LNCaP clone FGC (cell line): ENCODE results near the gene SLC20A1.

Experiments
- DNase-seq: peaks from one replicate; pipeline ENCODE4 v3.0.0-alpha.2; 2011; ENCODE audit warnings: low read depth
- H3K4me3 ChIP-seq: 2 replicates; pipeline ENCODE4 v1.5.1; 2011; ENCODE audit warnings: mild to moderate bottlenecking, low read depth, low read length, control low read depth
- TF ChIP-seq, protein P1 (sequence below): IDR thresholded peaks from 2 replicates; pipeline ENCODE4 v1.5.1; 2012; ENCODE audit warnings: mild to moderate bottlenecking; ENCODE audit not compliant: control insufficient read depth, insufficient read depth; ENCODE audit errors: extremely low read depth

SLC20A1 gene

DNA sequence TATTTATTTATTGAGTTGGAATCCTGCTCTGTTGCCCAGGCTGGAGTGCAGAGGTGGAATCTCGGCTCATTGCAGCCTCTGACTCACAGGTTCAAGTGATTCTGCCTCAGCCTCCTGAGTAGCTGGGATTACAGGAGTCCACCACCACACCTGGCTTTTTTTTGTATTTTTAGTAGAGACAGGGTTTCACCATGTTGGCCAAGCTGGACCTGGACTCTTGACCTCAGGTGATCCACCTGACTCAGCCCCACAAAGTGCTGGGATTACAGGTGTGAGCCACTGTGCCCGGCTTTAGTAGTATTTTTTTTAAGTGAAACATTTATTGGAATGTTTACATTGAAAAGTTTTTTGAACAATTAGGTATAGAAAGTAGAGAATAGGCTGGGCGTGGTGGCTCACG, 23.9 kb downstream of the SLC20A1 start:
- no peak for DNase-seq
- no peak overlapping the region for H3K4me3 ChIP-seq
- TF ChIP-seq, protein P1, sequence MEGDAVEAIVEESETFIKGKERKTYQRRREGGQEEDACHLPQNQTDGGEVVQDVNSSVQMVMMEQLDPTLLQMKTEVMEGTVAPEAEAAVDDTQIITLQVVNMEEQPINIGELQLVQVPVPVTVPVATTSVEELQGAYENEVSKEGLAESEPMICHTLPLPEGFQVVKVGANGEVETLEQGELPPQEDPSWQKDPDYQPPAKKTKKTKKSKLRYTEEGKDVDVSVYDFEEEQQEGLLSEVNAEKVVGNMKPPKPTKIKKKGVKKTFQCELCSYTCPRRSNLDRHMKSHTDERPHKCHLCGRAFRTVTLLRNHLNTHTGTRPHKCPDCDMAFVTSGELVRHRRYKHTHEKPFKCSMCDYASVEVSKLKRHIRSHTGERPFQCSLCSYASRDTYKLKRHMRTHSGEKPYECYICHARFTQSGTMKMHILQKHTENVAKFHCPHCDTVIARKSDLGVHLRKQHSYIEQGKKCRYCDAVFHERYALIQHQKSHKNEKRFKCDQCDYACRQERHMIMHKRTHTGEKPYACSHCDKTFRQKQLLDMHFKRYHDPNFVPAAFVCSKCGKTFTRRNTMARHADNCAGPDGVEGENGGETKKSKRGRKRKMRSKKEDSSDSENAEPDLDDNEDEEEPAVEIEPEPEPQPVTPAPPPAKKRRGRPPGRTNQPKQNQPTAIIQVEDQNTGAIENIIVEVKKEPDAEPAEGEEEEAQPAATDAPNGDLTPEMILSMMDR, result no peak

DNA sequence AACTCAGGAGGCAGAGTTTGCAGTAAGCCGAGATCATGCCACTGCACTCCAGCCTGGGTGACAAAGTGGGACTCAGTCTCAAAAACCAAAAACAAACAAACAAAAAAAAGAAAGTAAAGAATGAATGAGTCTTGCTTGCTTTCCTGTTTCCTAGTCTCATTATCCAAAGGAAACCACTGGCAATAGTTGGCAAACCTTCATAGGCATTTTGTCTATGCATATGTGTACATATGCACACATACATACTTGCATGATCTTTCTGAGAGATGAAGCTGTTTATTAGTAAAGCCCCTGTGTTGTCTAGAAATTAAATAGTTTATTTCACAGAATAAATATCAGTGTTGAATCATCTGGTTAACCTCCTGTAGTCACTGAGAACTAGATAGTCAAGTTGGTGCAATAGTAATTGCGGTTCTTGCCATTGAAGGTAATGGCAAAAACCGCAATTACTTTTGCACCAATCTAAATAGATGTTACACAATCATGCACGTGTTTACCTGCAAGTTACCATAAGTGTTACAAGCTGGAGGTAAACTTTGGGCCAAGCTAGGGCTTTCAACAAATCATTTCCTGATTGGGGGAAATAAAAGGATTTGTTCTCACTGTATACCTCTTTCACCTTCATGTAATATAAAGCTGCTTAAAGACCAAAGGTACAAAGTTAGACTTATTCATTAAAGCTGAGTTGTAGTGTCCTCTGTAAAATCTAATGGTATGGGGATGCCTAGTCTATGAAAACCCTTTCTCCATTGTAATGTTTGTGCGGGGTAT, 24.7 kb downstream of the SLC20A1 start:
- TF ChIP-seq, protein P1, result no peak
- H3K4me3 ChIP-seq, result no peak overlapping the region
- DNase-seq, result no peak

DNA sequence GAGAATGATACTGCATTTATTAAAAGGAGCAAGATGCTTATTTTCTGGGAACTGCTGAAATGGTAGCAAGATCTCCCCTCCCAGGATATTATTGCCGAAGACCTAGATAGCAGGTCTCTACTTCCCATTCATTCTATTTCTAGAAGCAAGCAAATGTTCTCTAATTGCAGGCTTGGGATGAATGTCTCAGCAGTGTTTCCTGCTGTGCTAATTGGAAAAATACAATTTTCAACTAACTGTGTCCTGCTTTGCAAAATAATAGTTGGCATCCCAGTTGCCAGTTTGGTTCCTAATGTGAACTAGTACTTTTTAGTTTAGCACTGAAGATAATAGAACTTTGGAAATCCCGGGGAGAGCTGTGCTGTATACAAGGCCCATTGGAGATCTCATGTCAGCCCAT, 26.1 kb downstream of the SLC20A1 start:
- DNase-seq, result no peak
- no peak overlapping the region for H3K4me3 ChIP-seq
- TF ChIP-seq, protein P1, result no peak

DNA sequence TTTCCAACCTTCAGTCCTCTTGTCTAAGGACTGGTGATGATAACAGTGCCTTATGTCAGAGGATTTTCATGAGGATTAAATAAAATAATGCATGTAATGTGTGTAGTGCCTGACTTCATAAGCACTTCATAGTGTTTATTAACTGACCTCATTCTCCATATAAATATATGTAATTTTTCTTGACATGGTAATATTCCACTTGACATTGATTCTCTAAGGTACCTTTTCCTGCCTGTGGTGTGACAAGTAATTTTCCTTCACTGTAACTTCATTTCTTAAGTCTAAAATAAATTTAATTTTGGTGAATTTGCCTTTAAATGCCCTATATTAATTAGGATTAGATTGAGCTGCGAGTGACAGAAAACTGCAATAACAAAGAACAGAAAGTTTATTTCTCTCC, 27.3 kb downstream of the SLC20A1 start:
- H3K4me3 ChIP-seq, result no peak overlapping the region
- no peak for DNase-seq
- TF ChIP-seq, protein P1, result no peak

GRCh38 chr2:112674229-112674628, 28.5 kb downstream of the SLC20A1 start:
- TF ChIP-seq, protein P1, result no peak
- DNase-seq, result no peak
- no peak overlapping the region for H3K4me3 ChIP-seq

DNA sequence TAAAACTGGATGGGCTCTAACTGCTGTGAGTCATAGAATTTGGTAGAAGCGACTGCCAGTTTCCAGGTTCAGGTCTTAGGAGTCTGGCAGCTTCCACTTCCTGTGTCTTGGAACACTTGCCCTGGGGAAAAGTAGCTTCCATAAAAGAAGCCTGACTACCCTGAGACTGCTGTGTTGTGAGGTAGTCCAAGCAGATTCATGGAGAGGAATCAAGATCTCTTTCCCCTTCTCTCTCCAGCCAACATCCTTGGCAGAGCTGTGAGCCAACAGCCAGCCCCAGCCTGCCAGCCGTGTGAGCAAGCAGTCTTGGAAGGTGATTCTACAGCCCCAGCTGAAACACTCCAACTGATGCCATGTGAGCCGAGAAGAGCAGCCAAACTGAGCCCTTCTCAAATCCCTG, 33.7 kb downstream of the SLC20A1 start:
- TF ChIP-seq, protein P1, result no peak
- peak; percentile 15 for DNase-seq
- H3K4me3 ChIP-seq, result no peak overlapping the region

DNA sequence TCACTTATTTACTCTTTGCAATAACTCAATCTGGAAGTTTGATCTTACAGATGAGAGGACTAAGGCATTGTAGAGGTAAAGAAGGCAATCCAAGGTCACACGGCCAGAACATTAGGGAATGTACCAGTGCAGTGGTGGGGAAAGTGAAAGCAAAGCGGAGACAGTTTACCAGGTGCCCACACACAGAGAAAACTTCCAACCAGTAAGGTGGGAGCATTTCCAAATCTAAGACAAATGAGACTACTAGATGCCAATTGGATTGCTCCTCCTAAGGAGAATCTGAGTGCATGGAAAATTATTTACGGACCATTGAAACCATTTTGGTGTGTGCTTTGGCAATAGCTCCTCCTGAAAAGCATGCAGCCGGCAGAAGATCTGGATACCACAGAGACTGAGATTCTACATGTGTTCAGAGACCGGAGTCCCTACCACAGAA, 34.9 kb downstream of the SLC20A1 start:
- DNase-seq, result no peak
- no peak overlapping the region for H3K4me3 ChIP-seq
- TF ChIP-seq, protein P1, result no peak
